AG20443 (cell line): ENCODE measurements around the gene WDR48.
"Not testable (repeated sequence)": the region's sequence is repeated elsewhere in the genome, so short reads cannot be mapped to it uniquely, and the experiment has no call there.

Experiments used
- DNase-seq: peaks from one replicate; pipeline ENCODE4 v3.0.0; 2012; ENCODE audit warnings: low spot score, mixed read lengths

Gene WDR48

GRCh38 chr3:39051649-39052561 is at the start of gene WDR48, which contains the start of gene SCN11A:
TSS of gene WDR48 (plus strand) at chr3:39052016. CDS start at chr3:39052026, 10 bp downstream.
TSS of gene SCN11A (minus strand) at chr3:39051944. CDS start at chr3:38950362, 101,582 bp downstream.
- peak; percentile 95 for DNase-seq

GRCh38 chr3:39005295-39005694 is 46.5 kb upstream of the WDR48 start:
- DNase-seq, result no peak

- DNase-seq, result no peak
Observed at GRCh38 chr3:39011191-39011736, 40.6 kb upstream of the WDR48 start.

- DNase-seq, result no peak
Observed at GRCh38 chr3:39013289-39013688, 38.5 kb upstream of the WDR48 start.

GRCh38 chr3:39013921-39014509 is 37.8 kb upstream of the WDR48 start:
- no peak for DNase-seq

GRCh38 chr3:39015418-39015817 is 36.4 kb upstream of the WDR48 start:
- no peak for DNase-seq

- no peak for DNase-seq
Observed at GRCh38 chr3:39019299-39019698, 32.5 kb upstream of the WDR48 start.

- DNase-seq, result no peak
Observed at GRCh38 chr3:39021029-39021428, 30.8 kb upstream of the WDR48 start.

GRCh38 chr3:39021465-39022285 is 30.1 kb upstream of the WDR48 start:
- no peak for DNase-seq

GRCh38 chr3:39022286-39022630 is 29.6 kb upstream of the WDR48 start:
- DNase-seq, result no peak

GRCh38 chr3:39024497-39024896 is 27.3 kb upstream of the WDR48 start:
- no peak for DNase-seq

- DNase-seq, result no peak
Observed at GRCh38 chr3:39025222-39025970, 26.4 kb upstream of the WDR48 start.

- no peak for DNase-seq
Observed at GRCh38 chr3:39028546-39028945, 23.3 kb upstream of the WDR48 start.

GRCh38 chr3:39029556-39029955 is 22.3 kb upstream of the WDR48 start:
- DNase-seq, result no peak

- peak; percentile 14 for DNase-seq
Observed at GRCh38 chr3:39038165-39038564, 13.7 kb upstream of the WDR48 start.

- no peak for DNase-seq
Observed at GRCh38 chr3:39050029-39050428, 1.8 kb upstream of the WDR48 start.

- DNase-seq, result no peak
Observed at GRCh38 chr3:39052583-39052982, 767 bp downstream of the WDR48 start.

GRCh38 chr3:39053696-39054095 is 1.9 kb downstream of the WDR48 start:
- no peak for DNase-seq

- no peak for DNase-seq
Observed at GRCh38 chr3:39056151-39056550, 4.3 kb downstream of the WDR48 start.

- DNase-seq, result not testable (repeated sequence)
Observed at GRCh38 chr3:39061228-39061627, 9.4 kb downstream of the WDR48 start.

GRCh38 chr3:39062180-39062579 is 10.4 kb downstream of the WDR48 start:
- DNase-seq, result no peak

- no peak for DNase-seq
Observed at GRCh38 chr3:39063143-39063542, 11.3 kb downstream of the WDR48 start.
